IPS-NIHi7 (cell line): ENCODE data around the gene TMEM108.

Source experiments
- DNase-seq: peaks from one replicate; pipeline ENCODE4 v3.0.0; 2012; ENCODE audit warnings: mixed read lengths; ENCODE audit errors: extremely low spot score

The TMEM108 gene

DNA sequence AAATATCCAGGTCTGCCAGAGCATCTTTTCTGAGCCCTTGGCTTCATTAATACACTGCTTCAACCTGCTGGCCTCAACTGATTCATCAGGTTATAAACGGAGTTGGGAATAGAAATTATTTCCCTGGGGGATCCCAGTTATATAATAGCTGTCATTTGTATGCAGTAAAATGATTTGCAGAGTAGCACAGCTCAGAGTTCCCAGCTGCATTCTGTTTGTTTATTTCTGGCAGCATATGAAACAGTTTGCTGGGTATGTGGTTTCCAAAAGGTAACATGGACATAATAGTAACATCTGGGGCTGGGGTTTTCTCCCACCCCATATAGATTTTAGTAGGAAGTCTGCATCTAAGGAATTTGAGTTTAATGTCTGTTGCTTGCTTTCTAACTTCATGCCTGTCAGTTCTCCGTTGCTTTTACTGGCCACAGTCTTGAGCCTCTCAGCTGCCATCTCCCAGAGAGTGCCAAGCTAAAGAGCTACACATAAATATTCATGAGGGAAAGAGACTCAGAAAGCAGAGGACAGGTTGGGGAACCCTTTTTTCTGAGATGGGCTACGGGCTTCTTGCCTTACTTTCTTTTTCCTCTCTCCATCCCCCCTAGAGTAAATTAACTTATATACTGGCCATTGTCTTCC is 124.6 kb downstream of the TMEM108 start:
- DNase-seq = no peak

DNA sequence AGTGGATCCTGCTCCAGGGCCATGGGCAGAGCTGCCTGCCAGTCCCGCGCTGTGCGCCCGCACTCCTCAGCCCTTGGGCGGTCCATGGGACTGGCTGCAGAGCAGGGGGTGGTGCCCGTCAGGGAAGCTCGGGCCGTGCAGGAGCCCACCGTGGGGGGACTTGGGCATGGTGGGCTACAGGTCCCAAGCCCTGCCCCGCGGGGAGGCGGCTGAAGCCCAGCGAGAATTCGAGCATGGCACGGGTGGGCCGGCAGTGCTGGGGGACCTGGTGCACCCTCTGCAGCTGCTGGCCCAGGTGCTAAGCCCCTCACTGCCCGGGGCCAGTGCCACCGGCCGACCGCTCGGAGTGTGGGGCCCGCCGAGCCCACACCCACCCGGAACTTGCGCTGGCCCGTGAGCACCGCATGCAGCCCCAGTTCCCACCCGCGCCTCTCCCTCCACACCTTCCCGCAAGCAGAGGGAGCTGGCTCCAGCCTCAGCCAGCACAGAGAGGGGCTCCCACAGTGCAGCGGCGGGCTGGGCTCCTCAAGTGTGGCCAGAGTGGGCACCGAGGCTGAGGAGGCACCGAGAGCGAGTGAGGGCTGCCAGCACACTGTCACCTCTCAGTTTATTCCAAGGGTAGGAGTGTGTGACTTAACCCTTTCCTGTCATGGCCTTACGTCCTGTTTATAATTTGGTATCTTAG is 129.3 kb downstream of the TMEM108 start:
- DNase-seq = no peak

DNA sequence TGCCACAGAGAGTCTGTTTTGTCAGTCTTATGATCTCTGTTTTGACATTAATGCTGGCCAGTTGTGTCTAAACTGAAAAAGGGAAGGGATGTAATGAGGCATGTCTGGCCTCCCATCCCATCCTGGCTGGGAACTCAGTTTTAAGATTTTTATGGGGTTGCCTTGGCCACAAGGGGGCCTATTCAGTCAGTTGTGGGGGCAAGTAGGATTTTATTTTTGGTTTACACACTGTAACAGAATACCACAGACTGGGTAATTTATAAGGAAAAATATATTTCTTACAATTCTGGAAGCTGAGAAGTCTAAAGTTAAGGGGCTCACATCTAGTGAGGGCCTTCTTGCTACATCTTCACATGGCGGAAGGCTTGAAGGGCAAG is 129.8 kb downstream of the TMEM108 start:
- no peak for DNase-seq

DNA sequence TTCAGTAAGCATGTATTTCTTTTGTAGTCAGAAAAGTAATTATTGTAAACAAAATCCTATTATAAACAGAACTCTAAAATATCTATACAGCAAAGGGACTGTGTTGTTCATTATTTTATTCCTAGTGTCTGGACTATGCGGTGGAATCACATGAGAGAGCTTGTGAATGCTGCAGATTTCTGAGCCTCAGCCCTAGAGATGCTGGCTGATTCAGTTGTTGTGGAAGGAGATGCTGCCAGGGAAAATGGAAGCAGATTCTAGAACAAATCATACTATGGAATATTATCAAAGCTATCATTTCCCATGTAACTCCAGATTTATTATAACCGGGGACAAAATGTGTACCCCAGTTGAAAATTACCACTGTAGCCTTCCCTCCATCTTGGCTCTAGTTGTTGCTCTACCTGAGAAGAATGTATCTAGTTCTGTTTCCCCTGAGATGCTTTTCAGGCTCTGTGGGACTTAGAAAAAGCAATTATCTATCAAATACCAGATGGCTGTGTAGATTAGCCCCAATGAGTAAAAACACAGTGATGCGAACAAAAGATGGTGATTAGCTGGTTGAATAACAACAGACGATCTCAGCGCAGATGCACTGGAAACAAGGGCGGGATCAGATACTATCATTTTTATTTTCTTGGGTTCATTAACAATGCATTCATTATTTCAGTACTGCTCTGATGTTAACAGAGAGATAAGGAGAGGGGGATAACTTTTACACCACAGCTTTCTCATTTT is 131.3 kb downstream of the TMEM108 start:
- no peak for DNase-seq

DNA sequence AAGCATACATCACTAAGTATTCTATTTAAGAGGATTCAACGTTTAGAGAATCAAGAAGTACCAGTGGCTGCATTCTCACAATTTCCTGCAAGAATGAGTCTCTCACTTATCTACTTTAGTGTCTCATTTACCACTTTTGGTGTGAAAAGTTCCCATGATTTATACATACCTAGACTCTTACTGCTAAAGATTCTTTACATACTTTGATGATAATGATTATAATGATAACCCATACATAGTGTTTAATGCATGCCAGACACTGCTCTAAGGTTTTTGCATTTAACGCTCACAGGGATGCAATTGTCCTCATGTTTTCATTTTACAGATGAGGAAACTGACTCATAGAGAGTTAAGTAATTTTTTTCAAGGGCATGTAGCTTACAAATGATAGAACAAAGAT is 133.6 kb downstream of the TMEM108 start:
- DNase-seq = no peak

DNA sequence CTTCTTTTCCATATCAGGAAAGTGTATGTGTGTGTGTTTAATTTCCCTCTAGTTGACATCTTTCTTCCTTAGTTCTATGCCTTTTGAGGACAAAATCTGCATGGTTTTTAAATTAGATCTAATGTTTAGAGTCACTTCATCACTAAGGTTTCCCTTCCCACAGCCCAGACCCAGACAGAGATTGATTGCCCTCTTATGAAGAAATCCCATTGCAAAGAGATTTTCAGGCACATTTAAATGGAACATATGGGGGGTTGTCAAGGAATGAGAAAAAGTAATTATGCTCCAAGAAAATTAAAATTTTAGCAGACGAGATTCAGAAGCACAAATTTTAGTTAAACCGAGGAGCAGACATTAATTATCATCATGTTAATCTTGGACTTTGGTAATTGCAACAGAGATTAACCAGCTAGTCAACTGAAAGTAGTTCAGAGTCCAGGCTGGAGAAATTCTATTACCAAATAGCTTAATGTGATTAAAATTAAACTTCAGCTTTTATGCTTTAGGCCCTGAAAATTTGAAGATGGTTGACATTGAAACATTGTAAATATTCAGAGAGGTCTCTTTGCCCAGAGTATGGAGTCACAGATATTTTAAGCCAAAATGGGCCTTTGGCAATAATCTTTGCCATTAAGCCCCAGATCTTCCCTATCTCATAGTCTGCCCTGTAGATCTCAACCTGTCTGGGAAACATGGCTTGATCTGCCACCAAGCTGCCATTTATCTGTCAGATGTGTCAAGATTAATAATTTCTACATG is 143.4 kb downstream of the TMEM108 start:
- no peak for DNase-seq

DNA sequence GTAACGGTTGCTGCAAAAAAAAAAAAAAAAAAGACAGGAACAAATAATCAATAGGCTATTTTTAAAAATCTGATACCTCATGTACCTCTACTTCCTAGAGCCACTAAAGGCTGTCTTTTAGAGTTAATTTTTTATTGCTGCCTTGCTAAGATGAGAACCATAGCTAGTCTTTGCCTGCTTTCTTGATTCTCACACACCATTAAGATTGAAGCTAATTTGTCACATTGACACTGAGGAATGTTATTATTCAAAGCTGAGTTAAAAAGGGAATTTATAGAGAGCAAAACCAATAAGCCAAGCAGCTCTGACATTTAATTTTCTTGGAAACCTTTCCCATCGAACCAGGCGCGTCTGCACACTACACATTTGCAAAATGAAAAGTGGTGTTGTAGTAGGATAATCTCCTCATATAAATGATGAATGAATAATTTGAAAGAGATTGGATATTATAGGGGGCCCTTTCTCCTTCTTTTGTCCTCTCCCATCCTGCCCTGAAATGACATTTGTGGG is 149.7 kb downstream of the TMEM108 start:
- DNase-seq = no peak

DNA sequence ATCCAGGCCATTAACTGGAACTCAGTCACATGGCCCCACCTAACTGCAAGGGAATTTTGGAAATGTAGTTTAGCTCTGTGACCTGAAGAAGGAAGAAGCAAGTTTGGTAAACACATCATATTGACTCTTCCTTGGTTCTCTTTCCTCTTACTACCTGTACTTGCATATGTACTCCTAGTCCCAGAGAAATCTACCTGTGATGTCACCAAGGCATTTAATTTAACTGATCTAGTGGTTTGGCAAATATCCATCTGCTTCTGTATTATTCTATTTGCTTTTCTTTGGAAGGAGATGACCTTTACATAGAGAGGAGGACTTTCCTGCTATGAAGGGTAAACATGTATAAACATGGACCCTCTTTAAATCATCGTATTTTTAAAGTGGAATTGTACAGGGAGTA is 150.8 kb downstream of the TMEM108 start:
- no peak for DNase-seq

DNA sequence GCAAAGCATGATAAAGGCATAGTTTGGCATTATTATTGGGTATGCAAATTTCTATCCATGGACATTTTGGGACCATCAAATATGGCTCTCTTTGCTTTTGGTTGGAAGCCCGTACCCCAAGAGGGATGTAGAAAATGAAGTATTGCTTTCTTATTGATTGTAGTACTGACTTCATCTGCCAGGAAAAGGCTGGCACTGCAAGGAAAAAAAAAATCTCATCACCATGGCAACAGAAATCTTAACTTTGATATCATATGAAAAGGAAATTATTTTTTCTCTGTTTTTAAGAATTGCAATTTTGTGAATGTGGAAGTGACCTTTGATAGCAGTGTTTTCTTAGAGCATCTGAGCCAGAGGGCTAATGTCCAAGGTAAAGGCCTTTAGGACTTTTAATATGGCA is 151.7 kb downstream of the TMEM108 start:
- no peak for DNase-seq

DNA sequence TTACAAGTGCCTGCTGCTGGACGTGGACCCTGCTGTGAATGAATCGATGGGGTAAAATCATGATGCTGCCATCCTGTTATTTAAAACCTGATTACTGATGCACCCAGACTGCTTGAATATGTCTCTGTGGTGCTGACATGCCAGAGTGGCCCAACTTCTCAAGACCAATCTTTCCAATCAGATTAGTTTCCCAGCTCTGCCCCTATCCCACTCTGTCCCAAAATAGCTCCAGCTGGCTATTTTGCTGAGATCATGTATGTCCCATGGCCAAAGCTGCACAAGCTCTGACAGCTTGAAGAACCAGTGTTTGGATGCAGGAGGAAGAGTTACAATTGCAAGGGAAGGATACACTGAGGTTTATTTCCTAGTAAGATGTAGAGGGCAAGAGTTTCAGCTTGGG is 153.6 kb downstream of the TMEM108 start:
- DNase-seq = no peak

DNA sequence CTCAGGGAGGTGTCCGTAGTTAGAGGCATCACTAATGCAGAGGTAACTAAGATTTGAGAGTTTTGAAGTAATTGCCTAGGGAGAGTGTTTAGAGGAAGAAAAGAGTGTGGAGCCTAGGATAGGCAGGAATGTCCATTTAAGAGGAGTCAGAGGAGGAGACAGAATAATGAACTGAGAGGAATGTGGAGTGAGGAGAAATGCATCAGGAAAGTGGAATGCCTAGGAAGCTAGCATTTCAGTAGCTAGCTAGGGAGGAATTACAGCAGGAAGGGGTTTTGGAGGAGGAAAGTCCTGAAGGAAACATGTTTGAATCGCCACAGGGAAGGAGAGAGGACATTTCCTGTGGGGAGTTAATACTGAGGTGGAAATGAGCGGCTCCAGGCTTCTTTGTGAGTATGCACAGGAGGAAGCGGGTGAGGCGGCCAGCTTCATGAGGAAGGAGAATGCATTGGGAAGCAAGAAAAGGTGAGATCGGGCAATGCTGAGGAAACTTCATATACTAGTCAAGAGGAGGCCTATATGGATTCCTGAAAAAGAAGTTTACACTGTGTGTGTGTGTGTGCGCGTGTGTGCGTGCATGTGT is 154.3 kb downstream of the TMEM108 start:
- no peak for DNase-seq

DNA sequence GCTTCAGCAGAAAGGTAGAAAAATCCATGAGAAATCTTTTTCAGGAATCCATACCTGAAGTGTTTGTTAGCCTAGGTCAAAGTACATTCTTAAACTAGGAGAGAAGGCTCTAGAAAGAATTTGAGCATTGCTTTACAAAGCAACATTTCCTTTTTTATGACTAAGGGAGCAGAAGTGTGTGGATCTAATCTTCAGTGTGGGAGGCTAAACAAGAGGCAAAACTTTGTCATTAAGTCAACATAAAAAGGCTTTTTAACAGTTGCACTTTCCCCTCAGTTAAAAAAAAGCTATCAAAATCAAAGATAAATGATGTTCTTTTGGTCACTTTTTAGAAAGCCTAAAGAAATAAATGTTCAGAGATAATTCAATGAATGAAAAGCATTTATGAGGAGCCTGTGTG is 154.8 kb downstream of the TMEM108 start:
- DNase-seq = no peak

DNA sequence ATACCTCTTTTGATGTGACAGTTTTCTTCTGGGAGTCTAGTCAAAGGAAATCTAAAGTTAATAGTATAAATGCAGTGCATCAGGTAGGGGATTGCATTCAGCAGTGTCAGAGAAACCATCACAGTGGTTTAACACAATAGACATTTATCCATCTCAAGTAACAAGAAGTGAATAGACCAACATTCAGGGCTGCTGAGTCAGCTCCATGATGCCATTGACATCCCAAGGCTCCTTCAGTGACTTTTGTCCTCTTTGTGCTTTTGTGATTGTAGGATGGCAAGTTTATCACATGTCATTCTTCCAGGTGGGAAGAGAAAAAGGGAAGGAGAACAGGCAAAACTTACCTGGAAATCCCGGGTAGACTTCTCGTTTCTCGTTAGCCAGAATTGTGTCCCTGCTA is 158.3 kb downstream of the TMEM108 start:
- DNase-seq = no peak

DNA sequence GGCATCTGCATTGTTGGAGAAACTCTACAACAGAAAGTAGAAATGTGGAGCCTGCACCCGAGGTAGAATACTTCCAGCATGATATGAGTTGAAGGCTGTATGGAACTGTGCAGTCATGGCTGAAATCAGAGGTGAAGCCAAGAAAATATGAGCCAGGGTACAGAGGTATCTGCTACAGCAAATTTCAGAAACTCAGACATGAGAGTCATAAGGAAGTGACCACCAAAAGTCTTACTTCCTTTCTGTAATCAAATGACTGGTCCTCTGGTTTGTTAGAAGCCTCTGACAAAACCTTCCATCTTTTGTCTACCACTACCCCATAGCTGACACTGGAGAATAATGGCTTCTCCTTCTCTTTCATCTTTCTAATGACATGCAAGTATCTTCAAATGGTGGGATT is 159.4 kb downstream of the TMEM108 start:
- no peak for DNase-seq

DNA sequence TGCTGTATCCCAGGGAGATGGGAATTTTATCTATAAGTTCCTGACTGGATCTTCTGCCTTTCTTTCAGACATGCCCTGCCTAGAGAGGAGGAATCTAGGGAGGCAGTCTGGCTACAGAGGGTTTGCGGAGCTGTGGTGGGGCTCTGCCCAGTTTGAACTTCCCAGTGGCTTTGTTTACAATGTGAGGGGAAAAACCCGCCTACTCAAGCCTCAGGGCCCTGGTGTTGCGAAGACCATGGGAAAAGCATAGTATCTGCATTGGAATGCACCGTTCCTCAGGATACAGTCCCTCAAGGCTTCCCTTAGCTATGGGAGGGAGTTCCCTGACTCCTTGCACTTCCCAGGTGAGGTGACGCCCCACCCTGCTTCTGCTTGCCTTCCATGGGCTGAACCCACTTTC is 168.7 kb downstream of the TMEM108 start:
- DNase-seq = peak; percentile 65

DNA sequence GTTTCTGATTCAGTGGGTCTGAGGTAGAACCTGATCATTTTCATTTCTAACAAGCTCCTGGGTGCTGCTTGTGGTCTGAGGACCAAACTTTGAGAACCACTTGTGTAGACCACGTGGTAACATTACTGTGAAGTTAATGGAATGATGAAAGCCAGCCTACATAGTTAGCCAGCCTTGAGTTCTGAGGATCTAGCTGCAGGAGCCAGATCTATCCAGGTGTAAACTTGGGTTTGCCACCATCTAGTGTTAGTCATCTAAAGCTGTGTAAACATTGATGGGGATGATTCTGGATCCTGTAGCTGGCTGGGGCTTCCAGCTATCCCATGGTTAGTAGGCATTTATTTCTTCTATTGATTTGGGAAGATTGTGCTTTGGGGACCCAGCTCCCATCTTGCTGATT is 170.0 kb downstream of the TMEM108 start:
- no peak for DNase-seq

DNA sequence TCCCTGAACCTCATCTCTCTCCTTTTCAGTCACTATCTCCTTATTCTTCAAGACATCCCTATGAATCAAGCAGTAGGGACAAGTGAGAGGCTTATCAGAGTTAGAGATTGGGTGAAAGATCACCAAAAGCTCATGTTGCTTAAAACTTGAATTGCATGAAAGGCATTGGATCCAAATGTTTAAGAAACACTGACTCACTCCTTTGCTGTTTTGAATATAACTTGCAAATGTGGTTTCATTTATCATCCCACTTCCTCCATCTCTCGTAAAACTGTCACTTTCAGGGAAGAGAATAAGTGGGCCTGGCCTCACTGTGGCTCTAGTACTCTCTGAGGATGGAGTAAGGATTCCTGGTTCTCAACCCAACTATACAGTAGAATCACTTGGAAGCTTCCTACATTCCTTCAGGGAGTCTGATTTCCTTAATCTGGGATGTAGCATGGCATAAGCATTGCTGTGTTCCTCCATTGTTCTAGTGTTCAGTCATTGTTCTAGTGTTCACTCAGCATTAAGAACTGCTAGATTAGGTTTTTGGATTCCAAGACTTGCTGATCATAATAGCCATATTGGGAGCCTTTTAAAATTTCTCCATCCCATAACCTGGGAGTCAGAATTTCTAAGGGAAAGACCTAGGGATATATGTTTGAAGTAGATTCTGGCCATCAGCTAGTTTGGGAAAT is 171.8 kb downstream of the TMEM108 start:
- no peak for DNase-seq

DNA sequence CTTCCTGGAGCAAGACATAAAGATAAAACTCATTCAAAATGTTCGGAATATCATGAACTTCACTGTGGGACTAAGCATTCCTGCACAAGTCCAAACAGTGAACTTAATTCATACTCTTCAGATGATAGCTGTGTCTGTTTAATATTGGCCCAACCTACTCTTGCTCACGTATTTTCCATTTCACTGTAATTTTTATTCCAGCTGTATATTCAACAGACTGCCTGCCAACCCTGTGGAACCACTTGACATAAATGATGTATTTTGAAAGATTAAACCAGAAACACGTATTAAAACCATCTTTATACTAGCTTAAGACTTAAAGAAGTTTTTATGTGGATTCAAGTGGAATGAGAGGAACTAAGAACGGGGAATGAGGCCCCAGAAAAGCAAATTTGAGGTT is 172.5 kb downstream of the TMEM108 start:
- no peak for DNase-seq

DNA sequence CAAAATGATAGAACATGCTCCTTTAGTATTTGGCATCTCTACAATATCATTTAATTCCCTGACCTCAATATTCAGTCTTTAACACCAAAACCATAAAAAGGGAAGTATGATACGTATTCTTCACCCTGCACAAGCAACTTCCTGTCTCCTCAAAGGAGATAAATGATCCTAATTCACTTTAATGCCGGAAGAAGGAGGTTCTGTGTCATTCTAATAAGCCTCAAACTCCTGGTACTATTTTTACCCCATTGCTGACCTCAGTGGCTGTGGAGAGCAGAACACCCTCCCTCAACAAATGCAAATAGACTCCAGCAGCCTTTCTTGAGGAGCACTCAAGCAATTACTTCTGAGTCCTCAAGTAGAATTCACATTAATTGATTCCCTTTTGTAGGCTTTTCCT is 173.3 kb downstream of the TMEM108 start:
- peak; percentile 46 for DNase-seq

DNA sequence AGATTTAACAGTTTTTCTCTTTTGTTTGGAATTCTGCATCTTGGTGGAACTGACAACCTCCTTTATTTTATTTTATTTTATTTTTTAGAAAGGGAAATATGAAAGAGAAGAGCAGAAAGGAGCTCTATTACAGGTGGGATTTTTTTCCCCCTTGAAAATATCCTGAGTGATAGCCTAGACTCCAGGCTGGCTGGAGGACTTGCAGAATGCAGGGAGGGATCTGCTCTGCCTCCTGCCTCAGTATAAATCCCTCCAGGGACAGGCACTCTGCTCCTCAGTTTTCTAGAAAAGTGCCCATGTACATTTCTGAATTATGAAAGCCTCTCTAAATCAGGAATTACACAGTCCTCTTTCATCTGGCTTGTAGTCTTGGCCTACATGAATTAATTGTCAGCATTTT is 173.7 kb downstream of the TMEM108 start:
- DNase-seq = no peak

DNA sequence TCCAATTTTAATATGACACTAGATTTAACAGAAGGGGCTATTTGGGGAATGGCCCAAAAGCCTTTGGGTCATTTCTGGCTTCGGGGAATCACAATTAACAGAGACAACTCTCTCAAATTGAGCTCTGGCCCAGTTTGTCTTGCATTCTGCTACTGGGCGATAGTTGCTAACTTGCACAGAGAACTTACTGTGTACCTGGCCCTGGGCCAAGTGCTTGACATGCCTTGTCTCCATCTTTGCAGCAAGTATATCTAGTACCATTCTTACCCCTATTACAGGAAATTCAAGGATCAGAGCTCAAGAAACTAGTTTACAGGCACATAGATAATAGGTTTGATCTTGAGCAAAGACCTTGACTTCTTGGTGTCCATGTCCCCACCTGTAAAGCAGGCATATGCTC is 175.7 kb downstream of the TMEM108 start:
- DNase-seq = no peak
